ENCODE results near the gene PLN.

PLN gene

DNA sequence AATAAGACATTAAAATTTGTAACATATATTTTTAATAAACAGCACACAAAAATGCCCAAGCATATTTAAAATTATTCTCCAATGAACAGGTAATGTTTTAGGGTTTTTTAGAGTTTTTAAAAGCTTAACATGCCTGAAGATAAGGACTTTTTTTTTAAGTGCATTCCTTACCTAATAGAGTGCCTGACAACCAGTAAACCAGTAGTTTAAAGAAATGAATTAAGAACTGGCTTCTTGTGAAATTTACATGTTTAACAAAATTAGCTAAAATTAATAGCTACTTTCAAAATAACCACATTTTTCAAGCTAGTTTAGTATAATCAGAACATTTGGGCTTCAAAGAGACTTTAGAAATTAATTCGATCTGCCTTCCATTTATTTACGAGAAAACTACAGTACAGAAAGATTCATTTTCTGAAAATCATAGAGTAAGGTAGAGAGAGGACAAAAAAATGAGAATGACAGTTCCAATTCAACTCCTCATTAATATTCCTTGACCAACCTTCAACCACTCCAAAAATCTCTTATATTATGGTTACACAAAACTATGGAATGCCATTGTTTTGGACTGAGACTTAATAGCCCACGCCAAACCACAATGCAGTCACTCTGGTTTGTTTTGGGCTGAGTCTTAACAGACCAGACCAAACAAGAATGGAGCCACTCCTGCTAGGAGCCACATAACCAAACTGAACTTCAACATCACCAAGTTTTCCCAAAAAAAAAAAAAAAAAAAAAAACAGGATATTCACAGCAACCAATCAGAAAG, 5.7 kb upstream of the PLN start:
- no peak for FAIRE-seq

- no peak for FAIRE-seq
Observed at GRCh38 chr6:118544105-118544504, 4.0 kb upstream of the PLN start.

DNA sequence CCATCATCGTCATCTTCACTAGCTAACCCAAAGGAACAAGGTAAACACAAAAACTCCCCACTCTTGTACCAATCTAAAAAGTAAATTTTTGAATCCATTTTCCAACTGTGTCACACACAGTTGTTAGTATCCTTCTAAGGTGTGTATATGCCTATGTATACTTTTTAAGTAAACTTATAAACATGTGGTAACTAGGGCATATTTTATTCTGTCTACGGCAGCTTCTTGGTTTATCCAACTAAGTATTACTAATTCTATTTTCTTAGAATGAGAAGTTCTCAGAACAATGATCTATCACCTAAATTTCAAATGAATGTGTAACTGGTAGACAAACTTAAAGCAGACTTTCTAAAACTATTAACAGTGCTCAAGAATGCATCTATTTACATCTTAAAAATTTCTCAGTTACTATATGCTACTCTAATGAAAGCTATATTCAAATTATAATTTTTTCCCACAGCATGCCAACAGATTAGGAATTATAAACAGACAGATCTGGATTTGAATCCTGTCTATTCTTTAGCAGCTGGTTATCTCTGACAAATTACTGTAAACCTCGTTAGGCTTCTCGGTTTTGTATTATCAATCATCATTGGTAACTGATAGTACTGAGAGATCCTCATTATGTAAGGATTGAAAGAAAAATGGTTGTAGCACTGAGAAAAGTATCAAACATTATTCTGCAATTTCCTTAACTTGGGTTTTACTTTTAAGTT, 1.8 kb upstream of the PLN start:
- FAIRE-seq, result no peak

- FAIRE-seq, result no peak
Observed at GRCh38 chr6:118546880-118547218, 1.2 kb upstream of the PLN start.

DNA sequence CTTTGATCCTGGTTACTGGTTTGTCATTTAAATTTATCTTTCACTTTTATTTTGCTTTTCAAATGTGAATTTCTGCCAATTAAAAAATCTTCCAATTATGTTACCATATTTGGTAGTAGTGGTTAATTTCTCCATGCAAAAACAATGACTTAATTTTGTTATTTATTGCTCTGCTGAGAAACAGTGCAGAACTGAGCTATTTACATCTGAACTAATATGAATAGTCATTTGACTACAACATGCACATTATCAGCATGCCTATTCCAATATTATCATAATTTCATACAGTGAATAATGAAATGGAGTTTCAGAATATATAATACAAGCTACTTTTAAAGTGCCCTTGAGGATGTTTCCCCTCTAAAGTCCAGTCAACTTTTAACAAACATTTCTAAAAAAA, 517 bp downstream of the PLN start:
- peak; percentile 55 for FAIRE-seq

DNA sequence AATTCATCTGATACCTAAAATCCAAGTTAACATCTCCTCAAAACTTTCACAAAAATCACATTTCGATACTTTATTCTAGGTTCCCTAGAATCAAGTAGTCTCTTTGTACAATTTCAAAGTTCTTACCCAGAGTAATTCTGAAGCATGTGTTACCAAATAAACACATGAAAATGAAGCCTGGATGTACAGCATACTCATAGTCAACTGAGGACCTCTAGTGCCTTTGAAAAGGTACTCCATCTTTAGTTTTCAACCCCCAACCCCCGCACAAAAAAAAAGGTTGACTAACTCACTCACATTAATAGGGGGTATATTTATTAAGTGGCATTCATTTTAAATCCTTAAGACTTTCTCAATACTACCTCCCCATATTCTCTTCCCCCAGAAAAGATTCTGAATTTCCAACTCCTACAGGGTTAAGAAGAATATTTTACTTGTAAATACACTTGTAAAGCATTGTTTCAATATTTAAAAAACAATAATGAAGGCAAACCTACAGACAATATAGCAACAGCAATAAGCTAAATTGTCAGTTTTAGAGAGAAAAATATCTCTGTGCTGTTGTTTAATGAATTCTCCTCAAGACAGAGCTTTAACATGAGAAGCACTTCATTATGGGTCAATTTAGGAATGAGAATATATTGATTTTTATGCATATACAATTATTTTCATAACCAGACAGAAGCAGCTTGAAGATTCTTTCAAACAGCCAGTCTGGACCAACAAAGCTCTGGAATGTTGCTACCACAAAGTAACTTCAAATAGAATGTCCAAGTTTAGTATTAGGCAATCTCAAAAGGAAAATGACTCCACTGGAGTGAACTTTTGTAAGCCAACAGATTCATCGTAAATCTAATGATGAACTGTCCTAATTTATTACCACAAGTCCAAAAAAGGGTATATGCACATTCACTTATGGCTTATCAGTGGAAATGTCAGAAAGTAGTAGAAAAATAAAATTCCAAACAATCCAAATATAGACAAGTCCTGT, 3.3 kb downstream of the PLN start:
- peak; percentile 45 for FAIRE-seq

DNA sequence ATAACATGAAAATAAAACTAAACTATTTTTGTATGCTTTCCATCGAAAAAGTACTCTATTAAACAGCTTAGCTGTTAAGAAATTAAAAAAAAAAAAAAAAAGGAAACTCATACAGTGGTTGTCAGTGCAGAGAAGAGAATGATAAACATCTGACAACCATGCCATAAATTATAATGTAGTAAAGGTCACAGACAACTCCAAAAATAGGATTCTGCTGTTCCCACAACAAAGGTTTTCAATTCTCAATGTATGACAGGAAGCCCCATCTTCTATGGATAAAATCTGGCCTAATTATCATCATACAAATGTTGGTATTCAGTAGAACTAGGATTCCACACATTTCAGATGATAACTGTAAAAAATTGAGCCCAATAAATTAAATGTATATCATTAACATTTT, 5.0 kb downstream of the PLN start:
- no peak for FAIRE-seq

DNA sequence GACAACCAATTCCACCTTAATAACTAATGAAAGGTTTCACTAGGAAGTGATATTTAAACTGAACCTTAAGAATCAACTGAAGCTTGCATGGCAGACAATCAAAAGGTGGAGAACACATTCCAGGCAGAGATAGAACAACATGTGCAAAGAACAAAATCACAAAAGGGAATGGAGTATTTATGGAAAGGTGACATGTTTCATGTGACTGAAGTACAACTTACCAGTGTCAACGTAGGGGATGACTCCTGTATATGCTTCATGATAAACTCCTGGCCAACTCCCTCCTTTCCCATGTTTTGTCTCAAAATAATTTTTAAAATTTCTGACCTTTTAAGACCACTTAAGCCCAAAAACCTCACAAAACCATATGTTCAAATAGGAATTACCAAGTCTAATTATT, 6.6 kb downstream of the PLN start:
- no peak for FAIRE-seq

GRCh38 chr6:118558464-118559217, 10.5 kb downstream of the PLN start:
- no peak for FAIRE-seq

DNA sequence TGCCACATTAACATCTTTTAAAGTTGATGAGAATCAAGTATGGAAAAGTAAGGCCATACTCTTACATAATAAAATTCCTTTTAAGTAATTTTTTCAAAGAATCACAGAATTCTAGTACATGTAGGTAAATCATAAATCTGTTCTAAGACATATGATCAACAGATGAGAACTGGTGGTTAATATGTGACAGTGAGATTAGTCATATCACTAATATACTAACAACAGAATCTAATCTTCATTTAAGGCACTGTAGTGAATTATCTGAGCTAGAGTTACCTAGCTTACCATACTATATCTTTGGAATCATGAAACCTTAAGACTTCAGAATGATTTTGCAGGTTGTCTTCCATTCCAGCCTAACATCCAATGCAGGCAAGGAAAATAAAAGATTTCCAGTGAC, 11.6 kb downstream of the PLN start:
- FAIRE-seq, result no peak

DNA sequence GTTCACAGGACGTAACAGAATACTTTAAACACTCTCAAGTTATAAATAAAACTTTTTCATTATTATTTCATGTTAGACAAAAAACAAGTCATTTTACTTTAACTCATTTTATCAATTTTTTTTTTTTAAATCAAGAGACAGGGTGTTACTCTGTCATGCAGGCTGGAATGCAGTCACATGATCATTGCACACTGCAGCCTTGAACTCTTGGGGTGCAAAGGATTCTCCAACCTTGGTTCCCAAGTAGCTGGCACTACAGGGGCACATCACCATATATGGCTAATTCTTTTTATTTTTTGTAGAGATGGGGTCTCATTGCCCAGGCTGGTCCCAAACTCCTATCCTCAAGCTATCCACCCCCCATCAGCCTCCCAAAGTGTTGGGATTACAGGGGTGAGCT, 14.2 kb downstream of the PLN start:
- no peak for FAIRE-seq

DNA sequence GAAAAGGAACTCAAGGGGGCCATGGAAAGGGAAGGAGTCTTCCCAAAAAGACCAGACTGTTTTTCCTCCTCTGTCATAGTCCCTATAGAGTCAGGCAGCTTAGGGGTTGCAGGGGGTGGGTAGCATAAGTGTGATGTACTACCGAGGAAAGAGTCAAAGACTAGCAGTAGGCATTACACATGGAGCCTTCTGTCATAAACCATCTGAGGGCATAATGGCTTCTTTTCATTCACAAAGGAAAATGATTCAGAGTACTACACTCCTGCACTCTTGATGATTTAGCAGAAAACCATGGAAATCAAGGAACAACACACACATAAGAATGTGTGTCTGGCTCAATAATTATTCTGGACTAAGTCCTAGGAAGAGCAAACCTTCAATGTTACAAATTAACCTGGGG, 14.9 kb downstream of the PLN start:
- no peak for FAIRE-seq

DNA sequence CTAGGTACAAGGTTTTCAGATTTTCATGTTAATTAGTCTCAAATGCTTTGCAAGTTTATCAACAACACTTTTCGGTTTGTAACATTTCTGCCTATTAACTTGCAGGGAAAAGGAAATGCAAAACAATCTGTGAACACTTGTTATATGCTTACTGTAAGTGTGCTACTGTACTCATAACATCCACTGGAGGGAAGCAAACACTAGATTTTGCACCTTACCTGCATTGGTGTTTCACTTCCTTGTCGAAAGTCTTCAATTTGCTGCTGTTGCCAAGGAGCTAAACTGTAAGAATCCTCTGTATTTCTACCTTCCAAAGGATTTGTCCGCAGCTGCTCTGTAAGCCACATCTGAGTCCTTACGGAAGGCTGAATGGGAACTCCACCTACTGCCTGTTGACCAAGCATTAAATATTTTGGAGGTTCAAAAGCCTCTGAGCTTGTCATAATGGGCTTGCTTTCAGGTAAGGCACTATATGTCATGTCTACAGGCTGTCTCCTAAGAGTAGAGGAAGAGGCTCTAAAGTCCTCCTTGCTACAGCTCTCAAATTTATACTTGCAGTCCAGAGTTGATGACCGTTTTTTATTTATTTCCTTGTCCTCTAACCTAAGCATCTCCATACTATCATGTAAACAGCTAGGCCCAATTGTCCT, 17.3 kb downstream of the PLN start:
- no peak for FAIRE-seq

GRCh38 chr6:118567974-118568373, 19.9 kb downstream of the PLN start:
- no peak for FAIRE-seq

- no peak for FAIRE-seq
Observed at GRCh38 chr6:118569498-118569897, 21.4 kb downstream of the PLN start.

- FAIRE-seq, result no peak
Observed at GRCh38 chr6:118571121-118571520, 23.0 kb downstream of the PLN start.

DNA sequence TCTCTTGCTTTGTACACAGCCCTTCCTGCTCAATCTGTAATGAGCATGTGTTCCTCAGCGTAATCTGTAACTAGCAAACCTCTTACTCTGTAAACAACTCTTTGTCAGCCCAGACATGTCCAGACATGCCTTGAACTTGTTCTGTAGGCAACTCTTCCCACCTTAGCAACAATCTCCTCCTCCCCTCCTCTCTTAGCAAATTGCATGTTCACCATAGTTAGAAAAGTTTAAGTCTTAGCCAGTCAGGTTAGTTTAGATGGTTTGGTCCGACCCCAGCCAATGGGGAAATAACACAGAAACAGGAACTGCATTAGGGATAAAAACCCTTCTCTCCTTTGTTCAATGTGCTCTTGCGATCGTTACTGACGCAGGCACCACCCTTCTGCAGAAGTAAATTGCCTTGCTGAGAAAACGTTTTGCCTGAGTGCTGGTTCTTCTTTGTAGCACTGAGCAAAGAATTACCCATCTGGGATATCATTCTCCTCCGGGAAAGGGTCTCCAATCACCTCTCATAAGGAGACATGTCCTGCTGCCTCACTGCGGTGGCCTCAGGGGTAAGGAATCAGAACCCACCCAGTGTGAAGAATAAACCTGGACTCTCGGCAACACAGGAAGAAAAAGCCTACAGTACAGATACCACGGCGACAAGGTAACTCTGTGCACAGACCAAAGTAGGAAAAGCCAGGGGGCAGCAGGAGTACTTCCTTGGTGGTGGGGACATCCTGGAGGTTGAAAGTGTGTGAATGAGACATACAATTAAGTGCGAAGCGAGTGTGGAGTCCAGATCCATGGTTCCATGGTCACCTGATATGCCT, 26.2 kb downstream of the PLN start:
- FAIRE-seq, result no peak

GRCh38 chr6:118577972-118578371, 29.9 kb downstream of the PLN start:
- no peak for FAIRE-seq

- no peak for FAIRE-seq
Observed at GRCh38 chr6:118578617-118579016, 30.5 kb downstream of the PLN start.

DNA sequence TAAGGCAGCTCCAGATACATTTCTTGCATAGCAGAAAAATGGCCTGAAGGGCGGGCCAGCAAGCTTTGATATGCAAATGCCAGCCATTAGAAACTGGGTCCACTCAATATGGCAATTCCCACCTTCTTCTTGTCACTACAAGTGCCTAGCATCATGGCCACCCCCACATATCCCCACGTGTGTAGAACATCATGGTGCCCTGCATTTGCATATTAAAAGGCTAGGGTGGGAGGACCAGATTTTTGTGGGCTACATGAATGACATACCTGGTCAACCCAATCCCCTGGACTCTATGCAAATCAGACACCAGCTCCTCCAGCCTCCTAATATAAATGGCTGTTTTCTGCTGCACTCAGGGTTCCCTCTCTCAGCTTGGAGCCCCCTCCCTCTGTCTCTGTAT, 31.7 kb downstream of the PLN start:
- no peak for FAIRE-seq

Data from colon (tissue), 2 donors.